Fibroblast of the conjunctiva (primary cell): Measurements from ENCODE around the gene CSDE1.

Experiments used
- DNase-seq: peaks from one replicate; pipeline ENCODE4 v3.0.0-alpha.2; 2010; ENCODE audit warnings: low read depth

The CSDE1 gene

DNA sequence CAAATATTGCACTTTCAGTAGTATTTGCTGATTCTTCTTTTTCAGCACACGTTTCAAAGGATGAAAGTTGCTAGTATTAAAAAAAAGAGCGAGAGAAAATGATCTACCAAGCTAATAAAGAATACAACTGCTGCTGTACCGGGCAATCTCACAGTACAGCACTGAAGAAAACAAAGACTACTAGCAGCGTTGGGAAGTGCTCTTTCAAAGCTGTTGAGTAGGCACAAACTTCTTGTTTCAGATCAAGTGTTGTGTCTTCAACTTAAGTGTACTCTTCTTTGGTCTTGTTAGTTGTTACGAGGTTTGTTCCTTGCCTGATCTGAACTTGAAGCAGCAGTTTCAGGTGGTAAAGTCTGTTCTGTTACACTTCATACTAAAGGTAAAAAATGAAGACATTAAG, 7.9 kb downstream of the CSDE1 start:
- no peak for DNase-seq

DNA sequence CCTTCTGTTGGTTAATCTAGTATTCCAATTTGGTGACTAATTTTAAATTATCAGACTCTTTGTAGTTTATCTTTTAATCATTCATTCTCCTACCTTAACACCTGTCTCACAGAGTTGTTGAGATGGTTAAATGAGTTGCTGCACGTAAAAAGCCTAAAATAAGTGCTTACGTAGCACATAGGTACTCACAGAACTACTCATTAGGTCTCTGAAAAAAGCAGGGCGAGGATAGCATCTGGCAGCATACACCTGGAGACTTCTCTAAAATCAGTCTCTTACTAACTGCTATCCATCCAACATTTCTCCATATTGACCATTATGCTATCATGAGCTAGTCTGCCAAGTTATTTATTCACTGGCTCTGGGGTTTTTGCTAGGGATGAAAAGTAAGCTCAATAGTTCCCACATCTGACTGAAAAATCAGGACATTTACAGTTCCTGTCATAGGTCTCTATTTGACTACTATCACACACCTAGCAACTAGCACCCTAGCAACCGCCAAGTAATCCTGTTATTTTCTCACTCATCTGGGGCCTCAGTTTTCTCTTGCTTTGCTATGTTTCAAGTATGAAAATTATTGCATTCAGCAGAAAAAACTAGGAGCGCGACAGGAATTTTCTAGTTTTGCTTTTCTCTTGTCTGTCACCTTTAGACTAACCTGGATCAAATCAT, 11.2 kb downstream of the CSDE1 start:
- DNase-seq, result no peak

DNA sequence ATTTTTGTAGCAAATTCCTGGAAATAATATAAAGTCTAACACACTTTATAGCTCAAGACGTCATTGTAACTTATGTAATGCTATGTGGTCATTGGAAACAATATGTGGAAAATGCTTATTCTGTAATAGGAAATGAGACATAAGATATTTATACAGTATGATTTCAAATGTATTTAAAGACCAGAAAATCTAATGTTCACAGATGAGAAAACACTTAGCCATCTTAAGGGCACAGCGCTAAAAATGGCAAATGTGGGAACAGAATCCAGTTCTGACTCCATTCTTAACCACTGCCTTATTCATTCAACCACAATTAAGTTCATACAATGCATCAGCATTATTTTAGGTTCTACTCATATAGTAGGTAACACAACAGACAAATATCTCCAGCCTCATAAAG, 12.5 kb downstream of the CSDE1 start:
- no peak for DNase-seq

- no peak for DNase-seq
Measured at GRCh38 chr1:114741963-114742746, 15.6 kb downstream of the CSDE1 start.

DNA sequence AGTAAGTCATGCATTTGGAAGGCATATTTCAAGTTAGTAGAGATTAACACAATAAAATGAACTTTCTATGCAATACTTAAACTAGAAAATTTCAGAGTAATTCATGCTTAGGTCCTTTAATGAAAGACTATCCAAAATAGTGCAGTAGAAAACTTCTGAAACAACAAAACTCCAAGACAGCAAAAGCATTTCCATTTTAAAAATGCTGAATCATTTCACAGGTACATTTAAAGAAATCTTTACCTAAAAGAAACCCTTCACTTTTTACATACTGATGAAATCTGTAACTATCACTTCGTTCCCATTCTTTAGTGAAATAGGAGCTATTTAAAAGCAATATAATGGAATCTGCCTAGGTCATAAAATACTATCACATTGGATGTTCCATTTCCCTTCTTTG, 17.5 kb downstream of the CSDE1 start:
- no peak for DNase-seq

DNA sequence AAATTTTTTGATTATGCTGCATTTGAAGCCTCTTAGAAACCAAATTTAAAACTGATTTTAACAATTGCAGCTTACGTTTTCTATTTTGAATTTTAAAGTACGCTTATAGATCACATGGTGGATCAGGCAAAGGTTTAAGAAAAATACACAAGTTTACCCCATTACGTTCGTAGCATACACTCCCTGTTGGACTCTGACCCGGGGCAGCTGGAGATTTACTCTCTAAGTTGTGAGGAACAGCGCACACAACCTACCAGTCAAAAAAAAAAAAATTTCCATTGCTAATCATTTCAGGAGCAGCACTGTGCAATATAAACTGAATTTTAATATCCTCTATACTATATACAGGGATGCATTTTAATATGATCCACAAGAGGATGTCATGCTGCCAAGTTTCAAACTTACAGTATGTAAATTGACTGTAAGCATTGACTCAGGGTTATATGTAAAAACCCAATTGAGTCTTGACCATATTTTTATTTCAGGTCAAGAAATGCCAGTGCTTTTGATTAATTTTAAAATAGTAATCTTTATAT, 20.4 kb downstream of the CSDE1 start:
- no peak for DNase-seq

DNA sequence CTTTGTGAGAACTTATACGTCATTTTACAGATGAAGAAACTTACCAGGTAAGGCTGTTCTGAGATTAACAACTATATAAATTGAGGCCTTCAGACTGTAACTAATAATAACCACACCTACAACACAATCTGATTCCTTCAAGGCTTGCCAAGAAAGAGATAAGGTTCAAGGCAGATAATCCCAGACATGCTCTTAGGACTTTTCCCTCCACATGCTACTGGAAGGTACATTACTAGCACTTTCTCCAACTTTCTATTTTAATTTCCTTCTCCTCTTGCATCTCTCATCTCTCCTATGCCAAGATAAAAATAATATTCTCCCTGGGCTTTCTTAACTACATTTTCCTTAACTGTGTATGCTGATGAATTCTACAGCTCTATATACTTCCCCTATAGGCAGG, 22.3 kb downstream of the CSDE1 start:
- DNase-seq, result no peak

DNA sequence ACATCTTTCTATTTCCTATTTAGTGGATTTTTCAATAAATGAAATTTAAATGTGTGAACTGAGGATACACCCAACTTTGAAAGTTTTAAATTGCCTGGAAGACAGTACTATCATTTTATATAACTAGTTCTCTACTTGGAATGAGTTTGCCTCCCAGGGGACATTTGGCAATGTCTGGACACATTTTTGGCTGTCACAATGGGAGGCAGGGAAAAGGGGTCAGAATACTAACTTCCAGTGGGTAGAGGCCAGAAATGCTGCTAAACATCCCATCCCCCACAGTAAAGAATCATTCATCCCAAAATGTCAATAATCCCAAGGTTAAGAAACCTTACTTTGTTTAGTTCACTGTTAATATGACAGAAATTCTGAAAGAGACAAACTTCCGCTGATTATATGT, 28.0 kb downstream of the CSDE1 start:
- DNase-seq, result no peak

DNA sequence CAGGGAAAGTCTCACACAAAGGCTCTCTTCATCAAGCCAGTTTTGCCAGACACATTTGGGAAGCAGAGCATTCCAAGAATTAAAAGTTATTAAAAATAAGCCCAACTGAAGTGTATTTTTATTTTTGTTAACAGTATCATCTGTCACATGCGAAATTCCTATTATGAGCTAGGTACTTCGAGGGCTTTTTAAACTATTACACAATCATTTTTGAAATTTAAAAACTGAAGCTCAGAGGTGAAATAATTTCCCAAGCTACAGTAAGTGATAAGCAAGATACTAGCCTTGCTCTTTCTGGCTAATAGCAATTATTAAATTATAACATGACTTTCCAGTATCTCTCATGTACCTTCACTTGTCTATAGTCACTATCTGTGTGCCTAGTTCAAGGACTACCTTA, 29.2 kb downstream of the CSDE1 start:
- no peak for DNase-seq

- no peak for DNase-seq
Measured at GRCh38 chr1:114725230-114725629, 32.6 kb downstream of the CSDE1 start.

DNA sequence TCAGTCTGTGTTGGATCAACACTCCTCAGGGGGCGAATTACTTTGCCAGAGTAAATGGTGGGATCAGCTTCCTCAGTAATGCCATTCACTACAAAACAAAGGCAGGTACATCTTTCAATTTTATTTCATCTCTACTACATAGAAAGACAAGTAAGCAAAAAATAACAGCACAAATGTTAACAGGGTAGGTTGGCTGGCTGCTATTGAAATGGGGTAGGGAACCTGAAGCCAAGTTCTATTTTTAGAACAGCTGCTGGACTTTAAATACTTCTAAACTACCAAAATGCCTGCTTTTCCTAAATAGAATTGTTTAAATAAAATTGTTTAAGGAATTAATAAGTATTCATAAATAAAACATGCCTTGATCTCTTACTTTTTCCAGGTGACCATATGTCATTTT, 33.9 kb downstream of the CSDE1 start:
- DNase-seq, result no peak

GRCh38 chr1:114723457-114723856, 34.3 kb downstream of the CSDE1 start:
- no peak for DNase-seq

DNA sequence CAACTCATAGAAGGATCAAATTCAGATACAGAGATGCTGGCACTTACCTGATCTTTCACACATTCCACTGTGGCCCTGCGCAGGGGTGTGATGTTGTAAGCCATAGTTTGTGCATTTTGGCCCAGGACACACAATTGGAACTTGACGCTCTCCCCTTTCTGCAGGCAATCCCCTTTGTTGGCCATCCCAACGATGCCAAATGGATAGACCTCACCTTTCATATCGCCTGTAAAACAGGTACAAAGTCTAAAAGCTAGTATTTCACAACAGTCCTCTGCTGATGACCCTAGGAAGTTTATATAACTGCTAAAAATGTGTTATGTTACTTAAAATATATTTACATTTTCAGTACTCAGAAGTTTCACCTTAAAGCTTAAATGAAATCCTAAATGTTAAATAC, 37.3 kb downstream of the CSDE1 start:
- DNase-seq, result no peak

DNA sequence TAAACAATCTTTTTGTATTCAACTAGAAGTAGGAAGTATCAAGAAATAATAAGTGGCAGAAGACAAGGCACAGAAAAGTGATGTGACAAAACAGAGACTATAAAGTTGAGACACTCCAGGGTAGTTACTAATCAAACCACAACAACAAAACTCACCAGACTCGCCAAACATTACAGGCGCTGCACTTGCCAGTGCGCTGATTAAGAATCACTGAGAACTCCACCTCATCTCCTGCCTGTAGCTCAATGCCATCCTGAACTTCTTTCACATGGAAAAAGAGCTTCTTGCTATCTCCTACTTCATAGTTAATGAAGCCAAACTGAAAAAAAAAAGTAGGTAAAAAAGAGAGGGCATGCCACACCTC, 38.4 kb downstream of the CSDE1 start:
- DNase-seq, result no peak

DNA sequence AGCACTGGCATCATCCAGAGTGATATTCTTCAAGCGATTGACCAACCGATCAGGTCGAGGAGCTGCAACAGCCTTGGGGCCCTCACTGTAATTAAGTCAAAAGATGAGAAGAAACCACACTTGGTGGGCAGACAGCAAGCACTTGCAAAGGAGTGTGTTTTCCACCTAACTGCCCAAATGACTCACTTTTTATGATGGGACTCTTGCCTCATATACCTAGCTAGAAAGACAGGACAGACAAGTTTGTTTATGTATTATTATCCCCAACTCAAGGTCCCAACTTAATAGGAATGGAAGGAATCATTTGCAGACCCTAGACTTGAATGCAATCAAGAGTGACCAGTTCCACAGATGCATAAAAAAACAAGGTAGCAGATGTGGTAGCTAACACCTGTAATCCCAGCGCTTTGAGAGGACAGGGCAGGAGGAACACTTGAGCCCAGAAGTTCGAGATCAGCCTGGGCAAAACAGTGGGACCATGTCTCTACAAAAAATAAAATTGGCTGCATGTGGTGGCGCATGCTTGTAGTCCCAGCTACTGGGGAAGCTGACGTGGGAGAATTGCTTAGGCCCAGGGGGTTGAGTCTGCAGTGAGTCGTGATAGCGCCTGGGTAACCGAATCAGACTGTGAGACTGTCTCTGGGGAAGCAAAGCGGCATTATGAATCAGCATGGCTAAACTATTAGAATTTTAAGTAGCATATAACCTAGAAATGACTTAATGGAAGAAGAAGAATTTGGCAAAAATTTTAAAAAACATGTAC, 38.9 kb downstream of the CSDE1 start:
- no peak for DNase-seq

DNA sequence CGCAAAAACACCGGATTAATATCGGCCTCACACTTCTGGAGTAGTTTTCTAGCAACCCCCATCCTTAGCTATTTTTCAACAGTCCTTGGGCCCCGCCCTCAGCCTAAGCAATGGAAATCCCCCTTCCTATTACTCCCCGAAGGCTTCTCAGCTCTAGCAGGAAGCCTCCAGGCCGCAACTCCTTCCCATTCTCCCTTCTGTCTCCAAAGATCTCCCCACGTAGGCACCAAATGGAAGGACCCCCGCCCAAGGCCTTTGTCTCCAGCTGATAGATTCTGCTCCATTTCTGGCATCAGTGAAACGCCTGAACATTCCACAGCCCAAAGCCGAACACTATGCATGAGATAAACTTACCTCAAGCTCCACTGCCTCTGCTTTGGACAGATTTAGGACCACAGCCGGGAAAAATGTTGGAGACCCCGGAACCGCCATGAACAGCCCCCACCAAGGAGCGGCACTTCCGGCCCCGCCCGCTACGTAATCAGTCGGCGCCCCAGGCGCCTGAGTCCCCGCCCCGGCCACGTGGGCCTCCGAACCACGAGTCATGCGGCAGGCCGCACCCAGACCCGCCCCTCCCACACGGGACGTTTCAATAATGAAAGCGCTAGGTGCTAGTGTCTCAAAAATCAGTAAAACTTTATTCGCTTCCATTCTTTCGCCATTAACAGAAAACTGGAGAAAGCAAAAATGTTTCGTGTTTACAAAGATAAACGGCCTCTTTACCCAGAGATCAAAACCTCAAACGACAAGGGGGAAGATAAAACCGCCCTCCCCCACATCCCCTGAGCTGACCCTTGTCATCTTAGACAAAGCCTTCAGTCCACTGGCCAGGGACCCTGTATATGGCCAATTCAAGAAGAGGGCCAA, 41.2 kb downstream of the CSDE1 start, which contains the start of gene NRAS:
Gene NRAS, minus strand, starts transcription at position 468 of the 867 bp plus-strand sequence. CDS start 611 bp downstream, outside the sequence.
- DNase-seq, result peak; percentile 73

DNA sequence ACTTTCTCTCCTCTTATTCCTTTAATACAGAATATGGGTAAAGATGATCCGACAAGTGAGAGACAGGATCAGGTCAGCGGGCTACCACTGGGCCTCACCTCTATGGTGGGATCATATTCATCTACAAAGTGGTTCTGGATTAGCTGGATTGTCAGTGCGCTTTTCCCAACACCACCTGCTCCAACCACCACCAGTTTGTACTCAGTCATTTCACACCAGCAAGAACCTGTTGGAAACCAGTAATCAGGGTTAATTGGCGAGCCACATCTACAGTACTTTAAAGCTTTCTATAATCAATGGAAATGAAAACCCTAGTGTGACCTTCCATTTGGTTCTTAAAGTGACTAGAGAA, 41.9 kb downstream of the CSDE1 start:
- DNase-seq, result no peak

- no peak for DNase-seq
Measured at GRCh38 chr1:114712977-114713376, 44.8 kb downstream of the CSDE1 start.

DNA sequence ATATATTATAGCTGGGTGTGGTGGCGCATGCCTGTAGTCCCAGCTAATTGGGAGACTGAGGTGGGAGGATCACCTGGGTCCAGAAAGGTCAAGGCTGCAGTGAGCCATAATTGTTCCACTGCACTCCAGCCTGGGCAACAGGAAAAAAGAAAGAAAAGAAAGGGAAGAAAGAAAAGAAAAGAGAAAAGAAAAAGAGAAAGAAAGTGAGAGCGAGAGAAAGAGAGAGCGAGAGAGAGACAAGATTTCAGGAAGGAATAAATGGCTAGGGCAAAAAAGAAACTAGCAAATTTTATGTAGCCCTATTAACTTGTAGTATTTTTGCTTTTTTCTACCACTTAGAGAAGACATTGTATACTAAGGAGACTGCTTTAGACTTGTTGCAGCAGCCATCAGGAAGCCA, 47.4 kb downstream of the CSDE1 start:
- no peak for DNase-seq

DNA sequence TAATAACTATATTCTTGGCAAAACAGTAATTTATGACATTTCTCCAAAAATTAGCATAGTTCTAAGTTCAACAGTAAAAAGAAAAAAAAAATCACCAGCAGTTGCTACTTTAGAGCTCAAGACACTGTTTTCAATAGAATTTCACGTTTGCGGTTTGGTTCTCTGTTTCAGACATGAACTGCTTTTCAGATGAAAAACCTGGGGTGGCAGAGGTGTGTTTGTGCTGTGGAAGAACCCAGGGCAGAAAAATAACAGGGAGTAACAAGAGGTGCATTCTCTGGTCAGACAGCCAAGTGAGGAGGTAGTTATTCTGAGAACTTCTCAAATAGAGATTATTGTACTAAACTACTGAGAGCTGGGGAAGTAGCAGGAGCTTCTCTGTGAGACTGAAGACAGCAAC, 50.2 kb downstream of the CSDE1 start:
- no peak for DNase-seq

DNA sequence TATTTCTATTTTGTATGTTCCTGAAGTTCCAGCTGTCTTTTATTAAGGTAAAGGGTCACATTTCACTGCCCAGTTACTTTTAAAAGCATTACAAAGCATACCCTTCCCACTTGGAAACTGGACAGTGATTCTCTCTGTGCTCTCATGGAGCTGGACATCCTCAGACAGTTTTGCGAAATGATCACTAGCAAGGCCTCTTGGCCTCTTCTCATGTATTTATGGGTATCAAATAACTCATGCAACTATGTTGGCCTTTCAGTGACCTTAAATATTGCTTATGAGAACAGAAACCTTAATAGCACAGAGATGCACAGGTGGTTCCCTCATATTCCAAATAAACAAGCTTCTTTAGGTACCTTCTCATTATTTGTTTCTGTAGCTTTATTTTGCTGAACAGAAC, 54.5 kb downstream of the CSDE1 start:
- DNase-seq, result no peak

GRCh38 chr1:114702737-114703136, 55.0 kb downstream of the CSDE1 start:
- DNase-seq, result no peak
